Measurements from ENCODE around the gene FBXO41. TPM values are rescaled to one million over a fixed set of nuclear protein-coding genes. Genes with fewer than 3 reads are reported as not detected.

FBXO41 gene
- total RNA-seq, 1 experiment from 2014 or later, result 34.9 TPM

GRCh38 chr2:73314441-73314840, 30.2 kb upstream of the FBXO41 start (continued):
- TF ChIP-seq ZNF274 (IDR thresholded peaks at IDR 0.05; ENCODE audit: low read depth, low read length), result no peak

- Histone ChIP-seq H3K9me3 (ENCODE audit: control insufficient read depth in 1 of 2, insufficient read depth in 1 of 2, low read depth in 1 of 2, low read length in 2 of 2) (no peaks in the 10 kb centered on the region), H3K4me3 (replicated peaks in 1 of 2; ENCODE audit: low read depth in 1 of 2, low read length in 2 of 2) (no peak overlapping the region), H3K9me2 (ENCODE audit: insufficient read depth) (no peaks in the 10 kb centered on the region), H3K36me3 (ENCODE audit: control insufficient read depth in 1 of 2, insufficient read depth in 2 of 2, low read length in 2 of 2) (no peaks in the 10 kb centered on the region), H3K9ac (ENCODE audit: low read length) (no peak overlapping the region), H3K27me3 (ENCODE audit: insufficient read depth, low read length) (no peaks in the 10 kb centered on the region), H3K4me2 (ENCODE audit: low read length) (no peak overlapping the region), H4K20me1 (ENCODE audit: insufficient read depth) (no peaks in the 10 kb centered on the region), H2AFZ (ENCODE audit: low read depth, low read length, poor library complexity, severe bottlenecking) (no peak overlapping the region), H3K4me1 (ENCODE audit: control insufficient read depth in 1 of 2, insufficient read depth in 2 of 2, low read length in 2 of 2) (no peaks in the 10 kb centered on the region), H3K79me2 (ENCODE audit: insufficient read depth, low read length) (no peaks in the 10 kb centered on the region), H3K27ac (ENCODE audit: low read depth, low read length) (no peak overlapping the region)
- intact Hi-C loops (cut with micrococcal nuclease), result no loop called here
- DNase-seq (ENCODE audit: low read depth, low spot score) (no peak), ATAC-seq (no peak)
- TF ChIP-seq CBX3 (IDR thresholded peaks at IDR 0.05; ENCODE audit: low read depth), result no peak
- TF ChIP-seq EZH2phosphoT487 (IDR thresholded peaks at IDR 0.05; ENCODE audit: borderline replicate concordance), result no peak
- TF ChIP-seq CEBPB (IDR thresholded peaks at IDR 0.05; ENCODE audit: low read depth), result no peak
- no peak for TF ChIP-seq ELF1 (IDR thresholded peaks at IDR 0.05; ENCODE audit: borderline replicate concordance, low read depth)
- no peak for TF ChIP-seq CTCF (IDR thresholded peaks at IDR 0.05 in 2 of 3, conservative IDR thresholded peaks at IDR 0.05 in 1 of 3; ENCODE audit: borderline replicate concordance in 1 of 3, insufficient read depth in 1 of 3, low read depth in 2 of 3, low read length in 2 of 3)
- no peak for TF ChIP-seq EZH2 (IDR thresholded peaks at IDR 0.05)
- no peak for TF ChIP-seq SP1 (IDR thresholded peaks at IDR 0.05; ENCODE audit: low read depth)
- no peak for TF ChIP-seq SIN3A (IDR thresholded peaks at IDR 0.05; ENCODE audit: low read depth)
- no peak for TF ChIP-seq POLR2A (IDR thresholded peaks at IDR 0.05; ENCODE audit: borderline replicate concordance, extremely low read depth, insufficient read depth, insufficient read length)
- ChIA-PET RAD21 (ENCODE audit: low non-redundant PET in 1 of 2, low total read pairs in 2 of 2, uncharacterized antibody in 2 of 2, unreplicated experiment in 2 of 2) (no interaction called here), POLR2A (no interaction called here), CTCF (no interaction called here)
- BruUV-seq (replicated peaks), result no TSS peak
These were observed 23.4 kb upstream of the FBXO41 start for GRCh38 chr2:73307720-73308119.
